Measurements from ENCODE around the gene SFTPD. TPM values are rescaled to one million over a fixed set of nuclear protein-coding genes. Genes with fewer than 3 reads are reported as not detected.

SFTPD gene
- total and polyA plus RNA-seq, 4 donors: 0.17 to 0.60 (median 0.47) TPM; not detected in 1

DNA sequence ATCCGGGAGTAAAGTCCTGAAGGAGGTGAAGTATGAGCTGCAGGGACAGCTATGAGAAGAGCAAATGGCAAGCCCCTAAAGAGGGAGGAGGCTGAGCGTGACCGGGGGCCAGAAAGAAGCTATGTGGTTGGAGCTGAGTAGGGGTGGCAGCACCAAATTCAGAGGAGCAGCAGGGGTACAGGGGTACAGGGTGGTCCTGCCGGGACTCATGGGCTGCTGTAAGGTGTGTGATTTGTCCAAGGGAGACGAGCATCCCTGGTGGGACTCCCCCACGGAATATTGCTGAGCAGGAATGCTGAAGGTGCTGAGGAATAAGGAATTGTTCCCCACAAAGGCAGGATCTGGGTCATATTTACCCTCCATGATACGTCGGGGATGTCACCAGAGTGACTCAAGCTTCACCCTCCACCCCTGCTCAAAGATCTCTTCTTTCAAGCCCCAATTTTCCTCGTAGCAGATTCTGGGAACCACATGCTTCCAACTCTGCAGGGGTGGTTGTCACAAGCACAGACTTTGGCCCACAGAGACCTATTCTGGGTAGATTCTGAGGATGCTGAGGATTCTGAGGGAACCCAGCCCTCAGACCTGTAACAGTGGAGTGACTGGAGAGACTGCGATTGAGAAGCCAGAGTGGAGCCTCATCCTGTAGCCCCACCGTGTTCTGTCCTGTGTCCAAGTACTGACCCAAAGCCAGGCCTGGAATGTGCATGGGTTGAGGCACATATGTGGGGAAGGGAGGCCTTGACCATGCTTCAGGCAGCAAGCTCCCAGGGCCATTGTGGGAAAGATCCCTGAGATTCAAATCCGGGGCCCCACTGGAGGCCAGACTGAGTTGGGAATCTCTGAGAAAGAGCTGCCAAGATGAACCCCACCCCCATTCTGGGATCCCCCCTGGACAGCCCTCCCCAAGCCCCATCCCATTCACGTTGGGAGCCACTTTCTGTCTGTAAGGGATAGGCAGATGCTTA lies 4.2 kb downstream of the SFTPD start:
- Histone ChIP-seq H3K9me3 (ENCODE audit: control insufficient read depth in 4 of 4, low read length in 3 of 4) (no peaks in the 10 kb centered on the region), H3K36me3 (ENCODE audit: control insufficient read depth in 4 of 4, insufficient read depth in 3 of 4, low read depth in 1 of 4, low read length in 3 of 4) (no peaks in the 10 kb centered on the region), H3K27ac (ENCODE audit: low read depth in 1 of 2, low read length in 2 of 2) (no peak overlapping the region), H3K4me1 (ENCODE audit: control insufficient read depth in 4 of 4, insufficient read depth in 4 of 4, low read length in 3 of 4) (no peaks in the 10 kb centered on the region), H3K4me3 (ENCODE audit: low read depth in 1 of 3, low read length in 3 of 3) (no peak overlapping the region), H3K27me3 (ENCODE audit: control insufficient read depth in 4 of 4, insufficient read depth in 4 of 4, low read length in 3 of 4) (peaks cover 0 to 3% (median 0%) of the 10 kb centered on the region in 4 donors), H3K9ac (ENCODE audit: low read depth in 1 of 2, low read length in 2 of 2) (no peak overlapping the region)
- DNase-seq (ENCODE audit: low spot score): peak; percentile 16
- 84% methylated on average over 13 of the region's 13 CpGs for WGBS
- no peak for TF ChIP-seq TAF1 (conservative IDR thresholded peaks at IDR 0.05)
- TF ChIP-seq, protein P1, sequence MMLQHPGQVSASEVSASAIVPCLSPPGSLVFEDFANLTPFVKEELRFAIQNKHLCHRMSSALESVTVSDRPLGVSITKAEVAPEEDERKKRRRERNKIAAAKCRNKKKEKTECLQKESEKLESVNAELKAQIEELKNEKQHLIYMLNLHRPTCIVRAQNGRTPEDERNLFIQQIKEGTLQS (IDR thresholded peaks at IDR 0.05): no peak
- no peak for TF ChIP-seq FOXA1 (IDR thresholded peaks at IDR 0.05)
- no peak for TF ChIP-seq RXRA (IDR thresholded peaks at IDR 0.05)
- TF ChIP-seq HNF4A (conservative IDR thresholded peaks at IDR 0.05): no peak
- TF ChIP-seq YY1 (IDR thresholded peaks at IDR 0.05): no peak
- no peak for TF ChIP-seq RAD21 (IDR thresholded peaks at IDR 0.05)
- TF ChIP-seq, protein P2, sequence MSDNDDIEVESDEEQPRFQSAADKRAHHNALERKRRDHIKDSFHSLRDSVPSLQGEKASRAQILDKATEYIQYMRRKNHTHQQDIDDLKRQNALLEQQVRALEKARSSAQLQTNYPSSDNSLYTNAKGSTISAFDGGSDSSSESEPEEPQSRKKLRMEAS (IDR thresholded peaks at IDR 0.05): no peak
- TF ChIP-seq, protein P3, sequence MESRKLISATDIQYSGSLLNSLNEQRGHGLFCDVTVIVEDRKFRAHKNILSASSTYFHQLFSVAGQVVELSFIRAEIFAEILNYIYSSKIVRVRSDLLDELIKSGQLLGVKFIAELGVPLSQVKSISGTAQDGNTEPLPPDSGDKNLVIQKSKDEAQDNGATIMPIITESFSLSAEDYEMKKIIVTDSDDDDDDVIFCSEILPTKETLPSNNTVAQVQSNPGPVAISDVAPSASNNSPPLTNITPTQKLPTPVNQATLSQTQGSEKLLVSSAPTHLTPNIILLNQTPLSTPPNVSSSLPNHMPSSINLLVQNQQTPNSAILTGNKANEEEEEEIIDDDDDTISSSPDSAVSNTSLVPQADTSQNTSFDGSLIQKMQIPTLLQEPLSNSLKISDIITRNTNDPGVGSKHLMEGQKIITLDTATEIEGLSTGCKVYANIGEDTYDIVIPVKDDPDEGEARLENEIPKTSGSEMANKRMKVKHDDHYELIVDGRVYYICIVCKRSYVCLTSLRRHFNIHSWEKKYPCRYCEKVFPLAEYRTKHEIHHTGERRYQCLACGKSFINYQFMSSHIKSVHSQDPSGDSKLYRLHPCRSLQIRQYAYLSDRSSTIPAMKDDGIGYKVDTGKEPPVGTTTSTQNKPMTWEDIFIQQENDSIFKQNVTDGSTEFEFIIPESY (IDR thresholded peaks at IDR 0.05): no peak
- no peak for TF ChIP-seq HNF4G (IDR thresholded peaks at IDR 0.05)
- no peak for TF ChIP-seq EGR1 (IDR thresholded peaks at IDR 0.05; ENCODE audit: low read depth in 2 of 2)
- no peak for TF ChIP-seq NR2F2 (IDR thresholded peaks at IDR 0.05)
- no peak for TF ChIP-seq SP1 (IDR thresholded peaks at IDR 0.05)

DNA sequence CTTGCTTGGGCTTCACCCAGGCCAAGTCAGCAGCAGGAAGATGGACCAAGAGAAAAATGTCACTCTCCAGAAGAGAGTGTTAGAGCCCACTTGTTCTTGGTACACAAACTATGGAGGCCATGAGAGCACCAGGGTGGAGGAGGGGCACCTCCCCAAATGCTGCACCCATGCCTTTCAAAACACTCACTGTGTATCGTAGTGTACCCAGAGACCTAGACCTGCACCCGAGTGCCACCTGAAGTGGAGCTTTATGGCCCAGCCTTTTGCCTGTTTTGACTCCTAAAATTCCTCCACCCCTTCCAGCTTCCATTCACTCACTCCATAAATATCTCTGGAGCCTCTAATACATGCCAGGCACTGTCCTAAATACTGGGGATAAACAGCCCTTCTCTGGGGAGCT lies 5.0 kb downstream of the SFTPD start:
- no peak for DNase-seq (ENCODE audit: low spot score)
- Histone ChIP-seq H3K9me3 (ENCODE audit: control insufficient read depth in 4 of 4, low read length in 3 of 4) (no peaks in the 10 kb centered on the region), H3K36me3 (ENCODE audit: control insufficient read depth in 4 of 4, insufficient read depth in 3 of 4, low read depth in 1 of 4, low read length in 3 of 4) (no peaks in the 10 kb centered on the region), H3K4me3 (ENCODE audit: low read depth in 1 of 3, low read length in 3 of 3) (no peak overlapping the region), H3K27me3 (ENCODE audit: control insufficient read depth in 4 of 4, insufficient read depth in 4 of 4, low read length in 3 of 4) (peaks cover 0 to 3% (median 0%) of the 10 kb centered on the region in 4 donors), H3K9ac (ENCODE audit: low read depth in 1 of 2, low read length in 2 of 2) (no peak overlapping the region), H3K27ac (ENCODE audit: low read depth in 1 of 2, low read length in 2 of 2) (no peak overlapping the region), H3K4me1 (ENCODE audit: control insufficient read depth in 4 of 4, insufficient read depth in 4 of 4, low read length in 3 of 4) (no peaks in the 10 kb centered on the region)
- WGBS: 94% methylated on average over 2 of the region's 2 CpGs
- no peak for TF ChIP-seq HNF4A (conservative IDR thresholded peaks at IDR 0.05)
- TF ChIP-seq, protein P2 (IDR thresholded peaks at IDR 0.05): no peak
- TF ChIP-seq, protein P3 (IDR thresholded peaks at IDR 0.05): no peak
